ENCODE measurements around the gene KANSL1.
"Not testable (repeated sequence)": the region's sequence is repeated elsewhere in the genome, so short reads cannot be mapped to it uniquely, and the experiment has no call there.

The KANSL1 gene

DNA sequence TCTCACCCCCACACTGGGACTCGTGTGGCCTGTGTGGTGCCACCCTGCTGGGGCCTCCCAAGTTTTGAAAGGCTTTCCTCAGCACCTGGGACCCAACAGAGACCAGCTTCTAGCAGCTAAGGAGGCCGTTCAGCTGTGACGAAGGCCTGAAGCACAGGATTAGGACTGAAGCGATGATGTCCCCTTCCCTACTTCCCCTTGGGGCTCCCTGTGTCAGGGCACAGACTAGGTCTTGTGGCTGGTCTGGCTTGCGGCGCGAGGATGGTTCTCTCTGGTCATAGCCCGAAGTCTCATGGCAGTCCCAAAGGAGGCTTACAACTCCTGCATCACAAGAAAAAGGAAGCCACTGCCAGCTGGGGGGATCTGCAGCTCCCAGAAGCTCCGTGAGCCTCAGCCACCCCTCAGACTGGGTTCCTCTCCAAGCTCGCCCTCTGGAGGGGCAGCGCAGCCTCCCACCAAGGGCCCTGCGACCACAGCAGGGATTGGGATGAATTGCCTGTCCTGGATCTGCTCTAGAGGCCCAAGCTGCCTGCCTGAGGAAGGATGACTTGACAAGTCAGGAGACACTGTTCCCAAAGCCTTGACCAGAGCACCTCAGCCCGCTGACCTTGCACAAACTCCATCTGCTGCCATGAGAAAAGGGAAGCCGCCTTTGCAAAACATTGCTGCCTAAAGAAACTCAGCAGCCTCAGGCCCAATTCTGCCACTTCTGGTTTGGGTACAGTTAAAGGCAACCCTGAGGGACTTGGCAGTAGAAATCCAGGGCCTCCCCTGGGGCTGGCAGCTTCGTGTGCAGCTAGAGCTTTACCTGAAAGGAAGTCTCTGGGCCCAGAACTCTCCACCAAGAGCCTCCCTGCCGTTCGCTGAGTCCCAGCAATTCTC, 166.8 kb downstream of the KANSL1 start:
- in situ Hi-C loops (cut with MboI; ENCODE audit: low pct_unique_long_range_greater_than_20kb, low sequenced_read_pairs, unreplicated experiment): no loop called here
- DNase-seq (ENCODE audit: low spot score): no peak
- TF ChIP-seq, protein P1, sequence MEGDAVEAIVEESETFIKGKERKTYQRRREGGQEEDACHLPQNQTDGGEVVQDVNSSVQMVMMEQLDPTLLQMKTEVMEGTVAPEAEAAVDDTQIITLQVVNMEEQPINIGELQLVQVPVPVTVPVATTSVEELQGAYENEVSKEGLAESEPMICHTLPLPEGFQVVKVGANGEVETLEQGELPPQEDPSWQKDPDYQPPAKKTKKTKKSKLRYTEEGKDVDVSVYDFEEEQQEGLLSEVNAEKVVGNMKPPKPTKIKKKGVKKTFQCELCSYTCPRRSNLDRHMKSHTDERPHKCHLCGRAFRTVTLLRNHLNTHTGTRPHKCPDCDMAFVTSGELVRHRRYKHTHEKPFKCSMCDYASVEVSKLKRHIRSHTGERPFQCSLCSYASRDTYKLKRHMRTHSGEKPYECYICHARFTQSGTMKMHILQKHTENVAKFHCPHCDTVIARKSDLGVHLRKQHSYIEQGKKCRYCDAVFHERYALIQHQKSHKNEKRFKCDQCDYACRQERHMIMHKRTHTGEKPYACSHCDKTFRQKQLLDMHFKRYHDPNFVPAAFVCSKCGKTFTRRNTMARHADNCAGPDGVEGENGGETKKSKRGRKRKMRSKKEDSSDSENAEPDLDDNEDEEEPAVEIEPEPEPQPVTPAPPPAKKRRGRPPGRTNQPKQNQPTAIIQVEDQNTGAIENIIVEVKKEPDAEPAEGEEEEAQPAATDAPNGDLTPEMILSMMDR (IDR thresholded peaks at IDR 0.05; ENCODE audit: extremely low read depth, insufficient read depth, missing control alignments): no peak

DNA sequence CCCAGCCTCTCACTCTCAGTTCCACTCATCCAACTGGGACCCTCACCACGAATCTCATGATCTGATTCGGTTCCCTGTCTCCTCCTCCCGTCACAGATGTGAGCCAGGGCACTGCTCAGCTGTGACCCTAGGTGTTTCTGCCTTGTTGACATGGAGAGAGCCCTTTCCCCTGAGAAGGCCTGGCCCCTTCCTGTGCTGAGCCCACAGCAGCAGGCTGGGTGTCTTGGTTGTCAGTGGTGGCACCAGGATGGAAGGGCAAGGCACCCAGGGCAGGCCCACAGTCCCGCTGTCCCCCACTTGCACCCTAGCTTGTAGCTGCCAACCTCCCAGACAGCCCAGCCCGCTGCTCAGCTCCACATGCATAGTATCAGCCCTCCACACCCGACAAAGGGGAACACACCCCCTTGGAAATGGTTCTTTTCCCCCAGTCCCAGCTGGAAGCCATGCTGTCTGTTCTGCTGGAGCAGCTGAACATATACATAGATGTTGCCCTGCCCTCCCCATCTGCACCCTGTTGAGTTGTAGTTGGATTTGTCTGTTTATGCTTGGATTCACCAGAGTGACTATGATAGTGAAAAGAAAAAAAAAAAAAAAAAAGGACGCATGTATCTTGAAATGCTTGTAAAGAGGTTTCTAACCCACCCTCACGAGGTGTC, 167.6 kb downstream of the KANSL1 start:
- in situ Hi-C loops (cut with MboI; ENCODE audit: low pct_unique_long_range_greater_than_20kb, low sequenced_read_pairs, unreplicated experiment): no loop called here
- DNase-seq (ENCODE audit: low spot score): no peak
- TF ChIP-seq, protein P1 (IDR thresholded peaks at IDR 0.05; ENCODE audit: extremely low read depth, insufficient read depth, missing control alignments): no peak

DNA sequence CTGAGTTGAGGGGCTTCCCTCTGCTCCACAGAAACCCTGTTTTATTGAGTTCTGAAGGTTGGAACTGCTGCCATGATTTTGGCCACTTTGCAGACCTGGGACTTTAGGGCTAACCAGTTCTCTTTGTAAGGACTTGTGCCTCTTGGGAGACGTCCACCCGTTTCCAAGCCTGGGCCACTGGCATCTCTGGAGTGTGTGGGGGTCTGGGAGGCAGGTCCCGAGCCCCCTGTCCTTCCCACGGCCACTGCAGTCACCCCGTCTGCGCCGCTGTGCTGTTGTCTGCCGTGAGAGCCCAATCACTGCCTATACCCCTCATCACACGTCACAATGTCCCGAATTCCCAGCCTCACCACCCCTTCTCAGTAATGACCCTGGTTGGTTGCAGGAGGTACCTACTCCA, 168.2 kb downstream of the KANSL1 start:
- TF ChIP-seq, protein P1 (IDR thresholded peaks at IDR 0.05; ENCODE audit: extremely low read depth, insufficient read depth, missing control alignments): no peak
- no peak for DNase-seq (ENCODE audit: low spot score)
- in situ Hi-C loops (cut with MboI; ENCODE audit: low pct_unique_long_range_greater_than_20kb, low sequenced_read_pairs, unreplicated experiment): no loop called here

DNA sequence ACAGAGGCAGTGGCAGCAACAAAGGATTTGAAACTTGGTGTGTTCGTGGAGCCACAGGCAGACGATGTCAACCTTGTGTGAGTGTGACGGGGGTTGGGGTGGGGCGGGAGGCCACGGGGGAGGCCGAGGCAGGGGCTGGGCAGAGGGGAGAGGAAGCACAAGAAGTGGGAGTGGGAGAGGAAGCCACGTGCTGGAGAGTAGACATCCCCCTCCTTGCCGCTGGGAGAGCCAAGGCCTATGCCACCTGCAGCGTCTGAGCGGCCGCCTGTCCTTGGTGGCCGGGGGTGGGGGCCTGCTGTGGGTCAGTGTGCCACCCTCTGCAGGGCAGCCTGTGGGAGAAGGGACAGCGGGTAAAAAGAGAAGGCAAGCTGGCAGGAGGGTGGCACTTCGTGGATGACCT, 168.6 kb downstream of the KANSL1 start:
- DNase-seq (ENCODE audit: low spot score): no peak
- TF ChIP-seq, protein P1 (IDR thresholded peaks at IDR 0.05; ENCODE audit: extremely low read depth, insufficient read depth, missing control alignments): no peak
- in situ Hi-C loops (cut with MboI; ENCODE audit: low pct_unique_long_range_greater_than_20kb, low sequenced_read_pairs, unreplicated experiment): no loop called here

DNA sequence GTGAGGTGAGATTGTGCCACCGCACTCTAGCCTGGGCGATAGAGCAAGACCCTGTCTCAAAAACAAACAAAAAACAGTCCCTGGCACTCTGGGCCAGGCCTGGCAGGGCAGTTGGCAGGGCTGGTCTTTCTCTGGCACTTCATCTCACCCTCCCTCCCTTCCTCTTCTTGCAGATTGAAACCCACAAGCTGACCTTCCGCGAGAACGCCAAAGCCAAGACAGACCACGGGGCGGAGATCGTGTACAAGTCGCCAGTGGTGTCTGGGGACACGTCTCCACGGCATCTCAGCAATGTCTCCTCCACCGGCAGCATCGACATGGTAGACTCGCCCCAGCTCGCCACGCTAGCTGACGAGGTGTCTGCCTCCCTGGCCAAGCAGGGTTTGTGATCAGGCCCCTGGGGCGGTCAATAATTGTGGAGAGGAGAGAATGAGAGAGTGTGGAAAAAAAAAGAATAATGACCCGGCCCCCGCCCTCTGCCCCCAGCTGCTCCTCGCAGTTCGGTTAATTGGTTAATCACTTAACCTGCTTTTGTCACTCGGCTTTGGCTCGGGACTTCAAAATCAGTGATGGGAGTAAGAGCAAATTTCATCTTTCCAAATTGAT, 169.3 kb downstream of the KANSL1 start:
- TF ChIP-seq, protein P1 (IDR thresholded peaks at IDR 0.05; ENCODE audit: extremely low read depth, insufficient read depth, missing control alignments): no peak
- in situ Hi-C loops (cut with MboI; ENCODE audit: low pct_unique_long_range_greater_than_20kb, low sequenced_read_pairs, unreplicated experiment): no loop called here
- no peak for DNase-seq (ENCODE audit: low spot score)

DNA sequence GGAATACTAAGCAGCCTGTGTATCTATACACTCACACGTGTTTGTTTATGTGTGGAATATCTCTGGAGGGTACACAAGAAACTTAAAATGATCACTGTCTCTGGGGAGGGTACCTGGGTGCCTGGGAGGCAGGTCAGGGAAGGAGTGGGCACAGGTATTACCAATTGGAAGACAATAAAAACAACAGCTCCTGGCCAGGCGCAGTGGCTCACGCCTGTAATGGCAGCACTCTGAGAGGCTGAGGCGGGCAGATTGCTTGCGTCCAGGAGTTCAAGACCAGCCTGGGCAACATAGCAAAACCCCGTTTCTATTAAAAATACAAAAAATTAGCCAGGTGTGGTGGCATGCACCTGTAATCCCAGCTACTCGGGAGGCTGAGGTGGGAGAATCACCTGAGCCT, 169.9 kb downstream of the KANSL1 start:
- in situ Hi-C loops (cut with MboI; ENCODE audit: low pct_unique_long_range_greater_than_20kb, low sequenced_read_pairs, unreplicated experiment); DNase-seq (ENCODE audit: low spot score): not testable (repeated sequence)

DNA sequence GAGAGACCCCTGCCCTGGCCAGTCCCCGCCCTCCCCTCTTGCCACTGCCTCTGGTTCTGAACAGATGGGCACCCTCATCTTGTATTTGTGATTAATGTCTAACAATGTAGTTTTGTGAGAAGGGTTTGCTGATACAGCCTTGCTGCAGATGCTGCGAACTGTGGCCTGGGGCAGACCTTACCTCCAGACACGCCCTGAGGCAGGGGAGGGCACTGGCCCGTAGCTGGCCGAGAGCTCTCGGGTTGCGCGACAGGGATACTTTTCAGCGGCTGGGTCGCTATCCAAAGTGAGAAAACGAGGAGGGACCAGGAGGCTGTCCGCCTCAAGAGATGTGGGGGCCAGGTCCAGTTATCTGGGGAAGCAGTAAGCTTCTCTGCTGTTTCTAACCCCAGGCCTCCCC, 172.2 kb downstream of the KANSL1 start:
- DNase-seq (ENCODE audit: low spot score): no peak
- TF ChIP-seq, protein P1 (IDR thresholded peaks at IDR 0.05; ENCODE audit: extremely low read depth, insufficient read depth, missing control alignments): no peak
- in situ Hi-C loops (cut with MboI; ENCODE audit: low pct_unique_long_range_greater_than_20kb, low sequenced_read_pairs, unreplicated experiment): no loop called here
